G401 (cell line): ENCODE data around the gene SFXN3. TPM values are rescaled to one million over a fixed set of nuclear protein-coding genes. Genes with fewer than 3 reads are reported as not detected.

Experiments
- DNase-seq: peaks from one replicate; pipeline ENCODE4 v3.0.0-alpha.2; 2015; ENCODE audit warnings: low spot score
- in situ Hi-C: cut with HindIII; loops from 2 replicates; pipeline ENCODE4 v1.10.0; 2016; ENCODE audit warnings: low sequenced_read_pairs, mixed read lengths
- total RNA-seq: library from RNA; depleted of rRNA; stranded (reverse); fragments of >200 nt; shearing (Covaris generic); gene quantifications from 2 replicates; pipeline ENCODE4 v1.2.3, GENCODE V29; 2014

Gene SFXN3
- total RNA-seq, 1 experiment from 2014 or later: 65.7 TPM

GRCh38 chr10:101047961-101048892 is 17.2 kb downstream of the SFXN3 start:
- in situ Hi-C loops: no loop called here
- DNase-seq: no peak

GRCh38 chr10:101050208-101051069 is 19.4 kb downstream of the SFXN3 start:
- in situ Hi-C loops: no loop called here
- no peak for DNase-seq

DNA sequence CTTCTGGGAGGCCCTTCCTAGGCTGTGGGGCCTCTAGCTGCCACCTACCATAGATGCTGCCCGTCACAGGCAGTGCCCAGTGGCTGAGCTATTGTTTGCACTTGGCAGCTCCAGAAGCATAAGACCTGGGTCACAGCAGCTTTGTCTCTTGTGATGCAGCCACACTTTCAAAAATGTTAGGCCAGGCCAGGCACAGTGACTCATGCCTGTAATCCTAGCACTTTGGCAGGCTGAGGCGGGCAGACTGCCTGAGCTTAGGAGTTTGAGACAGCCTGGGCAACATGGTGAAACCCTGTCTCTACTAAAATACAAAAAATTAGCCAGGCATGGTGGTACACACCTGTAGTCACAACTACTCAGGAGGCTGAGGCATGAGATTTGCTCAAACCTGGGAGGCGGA is 21.3 kb downstream of the SFXN3 start:
- in situ Hi-C loops: no loop called here

DNA sequence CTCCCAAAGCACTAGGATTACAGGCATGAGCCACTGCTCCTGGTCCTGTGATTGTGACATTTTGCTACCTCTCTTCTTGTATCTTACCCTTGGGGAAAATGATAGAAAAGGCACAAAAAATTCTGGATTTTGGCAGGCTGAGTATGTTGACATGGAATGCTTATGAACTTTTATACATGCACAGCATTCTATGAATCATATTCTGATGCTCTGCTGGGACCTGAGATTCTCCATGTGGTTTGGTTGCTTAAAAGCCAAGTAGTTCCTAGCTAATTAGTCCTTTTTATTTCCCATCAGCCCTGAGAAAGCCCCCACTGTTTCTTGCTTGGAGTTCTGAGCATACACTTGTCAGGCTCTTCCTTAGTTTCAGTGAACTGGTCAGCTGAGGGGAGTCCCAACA is 22.5 kb downstream of the SFXN3 start:
- in situ Hi-C loops: no loop called here
- no peak for DNase-seq

More for the DNA sequence above, 21.3 kb downstream of the SFXN3 start:
- DNase-seq: no peak

DNA sequence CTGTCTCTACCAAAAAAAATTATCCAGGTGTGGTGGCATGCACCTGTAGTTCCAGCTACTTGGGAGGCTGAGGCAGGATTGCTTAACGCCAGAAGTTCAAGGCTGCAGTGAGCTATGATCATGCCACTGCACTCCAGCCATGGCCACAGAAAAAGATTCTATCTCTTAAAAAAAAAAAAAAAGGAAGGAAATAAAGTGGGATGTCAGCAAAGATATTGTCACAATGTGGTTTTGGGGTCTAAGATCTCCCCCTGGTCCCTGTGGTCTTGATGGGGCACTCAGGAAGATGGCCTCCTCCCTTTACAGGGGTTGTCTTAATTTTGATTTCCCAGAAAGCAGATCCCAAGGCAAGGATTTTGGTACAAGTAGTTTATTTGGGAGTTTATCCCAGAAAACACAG is 23.3 kb downstream of the SFXN3 start:
- in situ Hi-C loops: no loop called here
- DNase-seq: no peak

GRCh38 chr10:101054876-101055275 is 23.8 kb downstream of the SFXN3 start:
- no peak for DNase-seq
- in situ Hi-C loops: no loop called here

DNA sequence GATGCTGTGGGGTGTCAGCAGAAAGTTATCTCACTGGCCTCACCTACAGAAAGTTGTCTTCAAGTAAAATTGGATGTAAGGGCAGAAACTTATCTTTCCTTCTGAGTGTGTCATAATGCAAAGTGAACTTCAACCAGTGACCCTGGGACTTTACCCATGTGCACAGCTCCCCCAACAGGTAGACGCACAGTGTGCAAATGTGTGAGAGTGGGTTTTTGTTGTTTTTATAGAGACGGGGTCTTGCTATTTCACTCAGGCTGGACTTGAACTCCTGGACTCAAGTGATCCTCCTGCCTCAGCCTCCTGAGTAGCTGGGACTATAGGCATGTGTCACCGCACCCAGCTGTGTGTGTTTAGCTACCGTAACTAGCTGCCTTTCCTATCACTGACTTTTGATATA is 24.4 kb downstream of the SFXN3 start:
- in situ Hi-C loops: no loop called here
- no peak for DNase-seq

DNA sequence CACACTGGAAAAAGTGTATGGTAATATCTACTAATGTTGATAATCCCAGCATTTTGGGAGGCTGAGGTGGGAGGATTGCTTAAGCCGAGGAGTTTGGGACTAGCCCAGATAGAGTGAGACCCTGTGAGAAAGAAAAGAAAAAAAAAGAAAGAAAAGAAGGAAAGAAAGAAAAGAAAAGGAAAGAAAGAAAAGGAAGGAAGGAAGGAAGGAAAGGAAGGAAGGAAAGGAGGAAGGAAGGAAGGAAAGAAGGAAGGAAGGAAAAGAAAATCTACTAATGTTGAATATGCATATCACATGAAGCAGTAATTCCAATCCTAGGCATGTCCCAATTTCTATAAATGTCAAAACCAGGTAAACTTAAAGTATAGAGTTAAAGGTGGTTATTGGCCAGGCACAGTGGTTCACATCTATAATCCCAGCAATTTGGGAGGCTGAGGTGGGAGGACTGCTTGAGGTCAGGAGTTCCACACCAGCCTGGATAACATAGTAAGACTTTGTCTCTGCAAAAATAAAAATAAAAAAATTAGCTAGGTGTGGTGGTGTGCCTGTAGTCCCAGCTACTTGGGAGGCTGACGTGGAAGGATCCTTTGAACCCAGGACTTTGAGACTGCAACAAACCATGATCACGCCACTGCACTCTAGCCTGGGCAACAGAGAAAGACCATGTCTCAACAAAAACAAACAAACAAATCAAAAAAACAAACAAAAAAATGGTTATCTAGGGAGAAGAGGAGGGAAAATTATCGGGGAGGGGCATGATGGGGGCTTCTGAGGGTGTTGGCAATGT is 25.5 kb downstream of the SFXN3 start:
- in situ Hi-C loops: no loop called here
- no peak for DNase-seq

DNA sequence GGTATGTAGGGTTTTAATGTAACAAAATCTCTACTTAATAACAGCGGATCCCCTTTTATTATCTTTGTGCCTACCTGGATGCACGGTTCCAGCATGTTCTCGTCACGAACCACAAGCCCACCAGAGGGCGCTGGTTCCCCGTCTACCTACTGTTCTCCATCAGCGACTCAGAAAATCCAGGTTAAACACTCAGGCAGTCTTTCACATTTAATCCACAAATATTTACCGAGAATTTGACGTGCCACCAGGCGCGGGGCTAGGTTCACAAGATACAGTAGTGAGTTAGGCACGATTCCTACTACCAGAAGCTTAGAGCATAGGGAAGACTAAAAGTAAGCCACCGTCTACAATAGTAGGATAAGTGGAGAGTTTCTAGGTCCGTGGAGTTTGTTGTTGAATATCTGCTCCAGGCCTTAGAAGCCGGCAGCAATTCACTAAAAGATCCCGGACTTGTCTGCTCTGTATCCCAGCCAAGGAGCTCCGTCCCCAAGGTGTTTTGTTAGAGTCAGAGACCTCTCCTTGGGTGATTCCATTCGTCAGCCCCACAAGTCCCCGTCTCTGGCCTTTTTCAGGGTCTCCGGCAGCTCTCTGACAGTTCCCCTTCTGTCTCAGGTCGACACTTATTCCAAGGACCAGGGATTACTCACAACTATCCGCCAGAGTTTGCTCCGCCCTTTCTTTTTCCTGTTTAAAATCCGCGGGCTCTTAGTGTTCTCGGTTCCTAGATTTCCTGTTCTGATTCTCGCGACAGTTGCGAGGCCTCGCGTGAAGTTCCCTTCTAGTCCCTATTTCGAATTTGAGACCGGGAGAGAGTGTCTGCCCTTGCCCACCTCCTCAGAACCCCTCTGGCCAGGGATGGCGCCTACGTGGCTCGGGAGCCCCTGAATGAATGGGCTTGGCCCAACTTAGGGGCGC is 29.3 kb downstream of the SFXN3 start:
- DNase-seq: peak; percentile 93
- in situ Hi-C loops: no loop called here

DNA sequence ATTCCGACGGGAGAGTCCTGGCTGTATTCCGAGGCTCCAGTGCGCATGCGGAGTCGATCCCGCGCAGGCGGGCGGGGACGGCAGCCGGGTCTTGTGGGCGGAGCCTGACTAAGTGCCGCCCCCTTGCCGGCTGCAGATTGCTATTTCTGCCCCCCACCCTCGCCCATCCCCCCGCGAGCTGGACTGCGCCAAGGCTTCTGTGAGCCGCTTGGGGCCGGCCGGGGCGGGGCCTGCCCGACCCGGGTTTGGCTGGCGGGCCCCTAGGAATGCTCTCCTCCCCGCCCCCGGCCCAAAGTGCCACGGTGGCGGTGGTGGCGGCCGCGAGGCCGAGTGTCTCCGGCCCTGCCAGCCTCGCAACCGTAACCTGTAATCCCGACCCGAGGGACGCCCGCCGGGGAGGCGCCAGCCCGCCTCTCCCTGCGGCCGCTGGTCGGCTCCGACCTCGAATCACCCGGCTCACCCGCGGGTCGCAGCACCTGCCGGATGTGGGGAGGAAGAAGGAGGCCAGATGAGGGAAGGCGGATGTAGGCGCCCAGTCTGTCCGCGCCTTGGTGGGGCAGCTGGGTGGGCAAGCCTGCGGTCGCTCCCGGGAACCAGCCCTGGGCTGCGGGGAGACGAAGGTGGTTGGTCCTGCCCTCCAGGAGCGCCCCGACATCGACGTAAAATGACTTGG is 30.1 kb downstream of the SFXN3 start:
- peak; percentile 84 for DNase-seq
- in situ Hi-C loops: no loop called here

DNA sequence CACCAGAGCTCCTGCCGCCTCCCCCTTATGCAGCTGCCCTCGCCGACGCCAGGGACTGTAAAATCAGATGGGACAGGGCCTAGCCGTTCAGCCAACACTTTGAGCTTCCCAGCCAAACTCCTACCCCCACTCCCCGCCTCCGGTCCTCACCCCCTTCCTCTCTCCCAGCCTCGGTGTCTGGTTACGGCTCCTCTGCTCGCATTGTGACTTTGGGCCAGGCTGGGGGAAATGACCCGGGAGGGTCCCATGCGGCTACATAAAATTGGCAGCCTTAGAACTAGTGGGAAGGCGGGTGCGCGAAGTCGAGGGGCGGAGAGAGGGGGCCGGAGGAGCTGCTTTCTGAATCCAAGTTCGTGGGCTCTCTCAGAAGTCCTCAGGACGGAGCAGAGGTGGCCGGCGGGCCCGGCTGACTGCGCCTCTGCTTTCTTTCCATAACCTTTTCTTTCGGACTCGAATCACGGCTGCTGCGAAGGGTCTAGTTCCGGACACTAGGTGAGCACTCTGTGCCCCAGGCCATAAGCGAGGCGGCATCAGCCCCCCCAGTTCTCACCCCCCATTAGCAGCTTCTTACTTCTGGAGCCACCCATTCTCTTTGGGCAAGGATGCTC is 30.7 kb downstream of the SFXN3 start, which contains the start of gene KAZALD1:
Gene KAZALD1 (plus strand): TSS at position 366 of the 608 bp plus-strand sequence. CDS start 604 bp downstream, outside the sequence.
- peak; percentile 36 for DNase-seq

GRCh38 chr10:101062232-101063049 is 31.4 kb downstream of the SFXN3 start:
- in situ Hi-C loops: no loop called here

More for the DNA sequence above, 30.7 kb downstream of the SFXN3 start, which contains the start of gene KAZALD1:
- in situ Hi-C loops: no loop called here

GRCh38 chr10:101063050-101063525 is 32.1 kb downstream of the SFXN3 start:
- in situ Hi-C loops: no loop called here

More at GRCh38 chr10:101062232-101063049, 31.4 kb downstream of the SFXN3 start:
- no peak for DNase-seq

GRCh38 chr10:101063548-101064414 is 32.7 kb downstream of the SFXN3 start:
- in situ Hi-C loops: no loop called here
- DNase-seq: no peak

More at GRCh38 chr10:101063050-101063525, 32.1 kb downstream of the SFXN3 start:
- no peak for DNase-seq

DNA sequence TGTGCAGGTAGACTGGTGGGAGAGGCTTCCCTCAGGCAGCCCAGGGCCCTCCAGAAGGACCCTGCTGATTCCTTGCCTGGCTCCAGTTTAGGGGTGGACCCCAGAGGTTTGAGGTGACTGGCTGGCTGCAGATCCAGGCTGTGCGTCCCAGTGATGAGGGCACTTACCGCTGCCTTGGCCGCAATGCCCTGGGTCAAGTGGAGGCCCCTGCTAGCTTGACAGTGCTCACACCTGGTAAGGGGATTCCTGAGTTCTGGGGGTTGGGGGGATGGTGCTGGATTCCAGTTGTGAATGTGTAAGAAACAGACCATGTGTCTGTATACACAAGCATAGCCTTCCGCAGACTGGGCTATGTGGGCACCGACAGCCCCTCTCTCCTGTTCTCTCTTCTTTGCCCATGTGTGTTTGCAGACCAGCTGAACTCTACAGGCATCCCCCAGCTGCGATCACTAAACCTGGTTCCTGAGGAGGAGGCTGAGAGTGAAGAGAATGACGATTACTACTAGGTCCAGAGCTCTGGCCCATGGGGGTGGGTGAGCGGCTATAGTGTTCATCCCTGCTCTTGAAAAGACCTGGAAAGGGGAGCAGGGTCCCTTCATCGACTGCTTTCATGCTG is 33.5 kb downstream of the SFXN3 start:
- no peak for DNase-seq
- in situ Hi-C loops: no loop called here
